Fibroblast of skin of left biceps (primary cell): ENCODE data around the gene PLEKHA6.

Experiments
- DNase-seq, 2 experiments: peaks; one replicate each; pipeline ENCODE4 v3.0.0-alpha.2; 2013; ENCODE audit warnings: low read depth in 2 of 2

Gene PLEKHA6

DNA sequence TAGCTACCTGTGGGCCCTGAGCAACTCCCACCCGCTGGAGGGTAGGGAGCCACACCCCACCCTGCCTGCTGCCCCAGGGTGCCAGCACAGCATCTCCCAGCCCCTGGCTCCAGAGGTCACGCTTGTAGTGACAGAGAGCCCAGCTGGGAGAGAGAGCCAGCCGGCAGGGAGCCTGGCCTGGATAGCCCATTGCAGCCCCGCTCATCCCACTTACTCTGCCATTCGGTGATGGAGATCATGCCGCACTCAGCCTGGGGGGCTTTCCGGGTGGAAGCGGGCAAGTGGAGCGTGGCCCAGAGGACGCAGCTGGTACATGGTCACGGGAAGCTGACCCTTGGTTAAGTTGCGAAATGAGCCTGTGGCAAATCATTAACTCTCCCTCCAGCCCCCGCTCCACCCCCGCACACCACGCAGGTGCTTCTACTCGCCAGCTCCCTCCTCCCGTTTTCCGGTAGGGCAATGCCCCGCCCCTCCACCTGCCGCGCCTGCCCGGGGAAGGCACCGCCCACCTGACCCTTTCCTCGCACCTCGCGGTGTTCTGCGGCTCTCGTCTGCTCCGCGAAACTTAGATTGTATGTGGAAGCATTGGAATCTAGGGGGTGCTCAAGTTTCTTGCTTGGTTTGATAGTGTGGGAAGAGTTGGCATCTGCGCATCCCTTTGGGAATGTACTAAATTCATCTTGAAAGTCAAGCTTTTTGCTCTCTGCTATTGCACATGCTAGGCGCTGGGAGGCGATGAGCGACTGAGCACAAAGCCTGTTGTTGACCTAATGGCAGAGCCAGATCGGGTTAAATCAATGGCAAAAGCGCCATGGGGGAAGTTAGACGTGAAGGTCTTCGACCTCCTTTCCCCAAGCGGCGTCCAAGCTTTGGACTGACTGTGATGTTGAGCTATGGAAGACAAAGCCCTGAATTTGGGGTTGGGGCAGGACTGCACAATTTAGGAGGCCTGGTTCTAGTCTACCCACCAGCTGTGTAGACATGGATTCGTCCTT, 145.8 kb downstream of the PLEKHA6 start, which contains the start of gene GOLT1A:
GOLT1A (minus strand) TSS at position 321 of the 995 bp plus-strand sequence; CDS start at position 239, 82 bp downstream.
- DNase-seq, result peak; percentile 54 to 59

DNA sequence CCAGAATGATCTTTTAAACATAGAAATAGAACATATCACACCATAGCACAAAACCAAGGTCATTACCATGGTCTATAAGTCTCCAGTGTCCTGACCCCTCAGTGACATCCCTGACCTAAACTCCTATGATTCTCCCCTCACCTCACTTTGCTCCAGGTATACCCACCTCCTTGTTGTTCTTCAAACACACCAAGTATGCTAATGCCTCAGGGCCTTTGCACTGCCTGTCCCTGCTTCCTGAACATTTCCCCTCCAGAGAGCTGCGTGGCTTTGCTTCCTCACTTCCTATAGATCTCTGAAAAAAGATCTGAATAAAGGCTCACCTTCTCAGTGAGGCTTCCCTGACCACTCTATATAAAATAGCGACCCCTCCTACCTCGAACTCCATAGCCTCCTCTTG, 147.0 kb downstream of the PLEKHA6 start:
- DNase-seq, result no peak

DNA sequence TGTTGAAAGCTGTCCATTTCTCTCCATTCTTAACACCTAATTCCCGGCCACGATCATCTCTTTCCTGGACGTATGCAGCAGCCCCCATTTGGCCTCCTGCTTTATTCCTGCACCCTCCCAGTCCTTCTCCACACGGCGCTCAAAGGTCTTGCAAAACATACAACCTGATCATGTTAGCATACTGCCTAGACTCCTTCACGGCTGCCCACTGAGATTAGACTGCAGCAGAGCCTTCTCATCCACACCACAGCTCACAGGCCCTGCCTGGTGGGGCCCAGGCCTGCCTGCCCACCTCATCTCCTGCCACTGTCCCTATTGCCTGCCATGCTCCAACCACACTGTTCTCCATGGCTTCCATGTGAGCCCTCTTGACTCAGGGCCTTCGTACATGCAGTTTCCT, 148.7 kb downstream of the PLEKHA6 start:
- DNase-seq, result no peak

DNA sequence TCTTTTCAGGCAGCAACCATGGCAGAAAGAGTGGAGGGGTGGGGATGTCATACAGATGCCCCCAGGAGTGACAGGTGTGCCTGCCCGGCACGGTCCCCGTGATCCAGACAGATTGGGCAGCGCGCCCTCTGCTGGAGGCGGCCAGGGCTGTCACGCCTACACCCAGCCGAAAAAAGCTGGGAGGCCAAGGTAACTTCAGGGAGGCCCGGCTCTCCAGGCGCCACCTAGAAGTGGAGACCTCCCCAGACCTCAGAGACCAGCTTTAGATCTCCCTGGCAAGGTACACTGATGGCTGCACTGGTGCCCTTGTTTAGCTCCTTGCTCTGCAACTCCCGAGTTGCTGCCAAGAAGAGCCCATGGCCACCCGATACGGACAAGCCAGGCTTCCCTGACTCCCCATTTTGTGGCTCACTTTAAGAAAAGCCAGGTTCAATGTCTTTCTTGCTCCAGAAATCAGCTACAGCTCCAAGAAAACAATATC, 152.6 kb downstream of the PLEKHA6 start:
- DNase-seq, result no peak

DNA sequence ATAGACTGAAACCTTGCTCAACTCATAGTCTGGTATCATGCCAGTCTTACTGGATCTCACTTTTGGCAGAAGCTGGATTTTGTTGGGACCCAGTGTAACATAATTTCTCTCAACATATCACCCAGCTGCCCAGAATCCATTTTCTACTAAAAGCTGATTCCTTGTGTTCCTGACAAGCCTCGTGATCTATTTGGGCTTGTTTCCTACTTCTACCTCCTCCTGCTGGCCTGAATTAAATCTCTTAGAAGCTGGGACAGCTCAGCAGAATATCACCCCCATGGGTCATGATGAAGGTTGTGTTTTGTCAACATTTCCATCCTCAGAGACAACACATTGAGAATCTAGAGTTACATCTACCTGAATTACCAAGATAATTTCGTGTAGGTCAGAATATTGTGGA, 153.6 kb downstream of the PLEKHA6 start:
- DNase-seq, result no peak

DNA sequence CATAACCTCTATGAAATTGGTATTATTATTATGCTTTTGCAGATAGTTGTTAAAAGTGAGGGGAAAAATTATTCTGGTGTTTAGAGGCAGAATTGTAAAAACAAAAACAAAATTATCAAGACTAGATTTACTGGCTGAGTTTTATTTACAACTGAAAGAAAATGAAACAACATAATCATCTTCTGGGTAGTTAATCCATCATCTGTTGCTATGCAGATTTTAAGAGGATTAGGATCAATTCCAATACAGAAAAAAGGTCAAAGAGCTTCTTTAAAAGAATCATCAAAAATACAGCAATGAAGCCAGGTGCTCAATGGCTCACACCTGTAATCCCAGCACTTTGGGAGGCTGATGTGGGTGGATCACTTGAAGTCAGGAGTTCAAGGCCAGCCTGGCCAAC, 154.2 kb downstream of the PLEKHA6 start:
- no peak for DNase-seq

DNA sequence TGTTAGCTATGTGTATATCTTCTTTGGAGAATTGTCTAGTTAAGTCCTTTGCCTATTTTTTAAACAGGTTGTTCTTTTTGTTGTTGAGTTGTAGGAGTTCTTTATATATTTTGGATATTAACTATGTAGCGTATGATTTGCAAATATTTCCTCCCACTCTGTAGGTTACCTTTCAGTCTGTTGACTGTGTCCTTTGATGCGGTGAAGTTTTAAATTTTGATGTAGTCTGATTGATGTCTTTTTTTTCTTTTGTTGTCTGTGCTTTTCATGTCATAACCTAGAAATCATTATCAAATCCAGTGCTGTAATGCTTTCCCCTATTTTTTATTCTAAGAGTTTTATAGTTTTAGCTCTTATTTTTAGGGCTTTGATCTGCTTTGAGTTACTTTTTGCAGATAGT, 154.8 kb downstream of the PLEKHA6 start:
- no peak for DNase-seq

DNA sequence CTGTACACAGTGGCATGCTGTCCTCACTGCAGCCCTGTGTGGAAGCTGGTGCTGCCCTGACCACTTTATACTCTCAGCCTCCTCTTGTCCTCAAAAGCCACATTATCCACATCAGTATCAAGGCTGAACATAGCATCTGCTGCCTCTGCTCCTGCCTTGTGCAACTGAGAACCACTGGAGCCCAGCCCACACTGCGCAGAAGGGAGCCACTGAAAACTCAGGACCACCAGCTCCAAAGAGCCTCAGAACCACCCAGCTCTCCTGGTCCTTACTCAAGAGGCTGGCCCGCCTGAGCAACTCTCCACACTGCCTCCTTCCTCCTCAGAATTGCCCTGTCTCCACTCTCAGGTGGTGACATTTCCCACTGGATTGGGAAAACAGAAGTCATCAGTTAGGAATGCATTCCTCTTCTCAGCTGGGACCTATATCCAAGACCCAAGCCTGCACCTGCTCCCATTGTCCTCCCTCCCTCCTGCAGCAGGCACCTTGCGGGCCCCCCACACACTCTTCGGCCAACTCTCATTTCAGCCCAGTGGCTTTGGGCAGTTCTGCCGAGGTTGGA, 156.4 kb downstream of the PLEKHA6 start:
- no peak for DNase-seq

DNA sequence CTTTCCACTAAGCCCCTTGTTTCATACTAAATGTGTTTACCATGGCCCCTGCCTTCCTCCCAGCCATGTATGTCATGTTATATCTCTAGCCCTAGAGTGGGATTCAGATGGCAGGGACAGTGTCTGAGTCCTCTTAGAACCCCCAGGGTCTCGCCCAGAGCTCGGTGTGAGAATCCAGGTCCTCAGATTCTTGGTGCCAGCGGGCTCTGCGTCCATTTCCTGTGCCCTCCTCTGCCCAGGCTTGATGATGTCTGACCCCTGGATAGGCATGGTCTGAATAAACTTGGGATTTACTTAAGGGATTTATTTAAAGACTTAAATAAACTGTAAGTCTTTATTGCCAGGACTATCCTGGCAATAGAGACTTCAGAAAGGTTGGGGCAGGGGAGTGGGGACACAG, 157.2 kb downstream of the PLEKHA6 start:
- no peak for DNase-seq

DNA sequence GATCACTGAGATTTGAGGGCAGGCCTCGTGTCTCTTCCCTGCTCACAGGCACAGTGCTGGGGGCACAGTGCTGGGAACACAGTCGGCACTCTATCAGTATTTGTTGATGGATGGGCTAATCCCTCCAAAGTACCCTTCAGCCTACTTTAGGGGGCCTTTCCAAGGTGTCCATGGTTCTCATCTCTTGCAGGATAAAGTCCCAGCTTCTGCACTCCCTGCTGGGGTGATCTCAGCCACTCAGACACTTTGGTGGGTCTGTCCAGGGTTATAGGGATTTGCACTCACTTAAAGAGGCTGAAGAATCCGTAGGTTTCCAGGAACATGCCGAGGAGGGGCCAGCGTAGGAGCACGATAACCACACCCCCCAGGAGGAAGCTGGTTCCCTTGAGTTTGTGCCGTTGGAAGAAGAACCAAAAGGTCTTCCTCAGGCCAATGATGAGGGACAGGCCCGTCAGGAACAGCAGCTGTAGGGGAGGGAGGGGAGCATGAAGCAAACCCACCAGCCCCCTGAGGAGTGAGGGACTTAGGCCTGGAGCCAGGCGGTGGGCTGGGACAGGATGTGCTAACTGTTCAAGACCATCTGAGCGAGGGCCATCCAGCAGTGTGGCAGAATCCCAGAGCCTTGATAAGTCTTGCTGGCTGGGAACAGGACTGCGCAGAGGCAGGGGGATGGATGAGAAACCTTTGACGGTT, 158.2 kb downstream of the PLEKHA6 start:
- no peak for DNase-seq

DNA sequence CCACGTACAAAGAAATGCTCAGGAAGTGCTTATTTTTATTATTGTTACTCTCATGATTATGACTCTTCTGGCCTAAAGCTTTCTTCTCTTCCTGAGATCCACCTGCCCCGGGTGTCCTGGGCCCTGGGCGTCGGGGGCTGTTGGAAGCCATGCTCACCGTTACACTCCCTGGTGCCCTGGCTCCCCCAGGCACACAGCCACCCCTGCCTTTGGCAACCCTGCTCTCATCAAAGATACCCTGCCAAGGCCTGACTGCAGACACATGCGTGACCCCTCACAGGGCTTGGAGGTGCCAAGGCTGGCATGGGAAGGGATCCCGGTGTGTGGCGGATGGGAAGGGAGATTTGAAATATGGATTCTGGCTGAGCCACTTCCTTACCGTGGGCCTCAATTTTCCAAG, 160.2 kb downstream of the PLEKHA6 start:
- DNase-seq, result no peak

DNA sequence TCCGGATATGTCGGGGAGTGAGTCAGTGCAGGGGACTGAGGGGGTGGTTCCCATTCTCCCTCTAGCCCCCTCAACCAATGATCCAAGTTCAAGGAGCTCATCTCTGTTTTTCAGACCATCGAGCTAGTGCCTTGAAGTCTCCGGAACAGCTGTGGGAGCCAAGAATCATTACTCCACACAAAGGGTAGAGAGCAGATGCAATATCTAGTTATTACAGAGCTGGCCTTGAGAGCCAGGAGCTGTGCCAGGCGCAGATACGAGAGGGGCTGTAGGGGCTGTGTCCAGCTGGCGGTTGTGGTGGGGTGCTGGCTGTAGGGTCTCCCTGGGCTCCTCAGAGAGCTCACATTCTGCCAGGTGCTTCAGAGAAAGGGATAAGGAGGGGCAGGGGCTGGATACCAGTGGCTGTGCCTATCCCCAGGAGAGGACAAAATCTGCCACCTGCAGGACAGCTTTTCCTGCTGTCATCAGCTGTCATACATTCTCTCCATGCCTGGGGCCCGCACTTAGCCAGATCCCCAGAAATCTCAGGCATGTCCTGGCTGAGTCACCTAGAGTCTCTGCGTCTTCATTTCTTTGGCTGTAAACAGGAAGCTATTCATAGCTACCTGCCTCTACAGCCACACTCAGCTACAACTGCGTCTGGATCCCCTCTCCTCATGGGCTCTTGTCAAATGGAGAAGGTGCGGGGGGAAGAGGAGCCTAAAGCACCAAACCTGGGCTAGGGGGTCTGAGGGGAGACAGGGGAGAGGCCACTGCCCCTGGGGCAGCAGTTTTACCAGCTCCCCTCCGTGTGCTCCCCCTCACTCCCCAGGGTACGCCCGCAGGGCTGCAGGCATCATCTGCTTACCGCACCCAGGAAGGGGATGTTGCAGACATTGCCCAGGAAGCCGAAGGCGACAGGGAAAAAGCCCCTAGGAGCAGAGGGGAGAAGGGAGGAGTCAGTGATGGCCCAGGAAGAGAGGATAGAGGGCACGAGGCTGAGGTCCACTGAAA, 161.1 kb downstream of the PLEKHA6 start:
- no peak for DNase-seq

DNA sequence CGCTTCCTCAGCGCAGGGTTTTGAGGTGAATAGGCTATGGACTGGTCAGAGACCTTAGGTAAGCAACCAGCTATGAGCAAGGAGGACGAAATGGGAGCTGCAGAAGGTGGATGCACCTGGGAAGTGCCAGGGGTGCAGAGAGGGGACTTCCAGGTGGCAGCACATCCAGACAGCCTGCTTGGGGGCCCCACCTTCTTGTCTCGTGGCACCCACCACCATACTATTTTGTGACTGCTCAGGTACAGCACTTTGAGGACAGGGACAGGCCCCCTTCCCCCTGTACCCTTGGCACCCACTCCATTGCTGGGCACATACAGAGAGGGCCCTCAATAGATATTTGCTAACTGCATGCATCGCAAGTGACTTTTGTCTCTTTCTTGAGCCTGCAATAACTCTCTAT, 162.7 kb downstream of the PLEKHA6 start:
- DNase-seq, result no peak

DNA sequence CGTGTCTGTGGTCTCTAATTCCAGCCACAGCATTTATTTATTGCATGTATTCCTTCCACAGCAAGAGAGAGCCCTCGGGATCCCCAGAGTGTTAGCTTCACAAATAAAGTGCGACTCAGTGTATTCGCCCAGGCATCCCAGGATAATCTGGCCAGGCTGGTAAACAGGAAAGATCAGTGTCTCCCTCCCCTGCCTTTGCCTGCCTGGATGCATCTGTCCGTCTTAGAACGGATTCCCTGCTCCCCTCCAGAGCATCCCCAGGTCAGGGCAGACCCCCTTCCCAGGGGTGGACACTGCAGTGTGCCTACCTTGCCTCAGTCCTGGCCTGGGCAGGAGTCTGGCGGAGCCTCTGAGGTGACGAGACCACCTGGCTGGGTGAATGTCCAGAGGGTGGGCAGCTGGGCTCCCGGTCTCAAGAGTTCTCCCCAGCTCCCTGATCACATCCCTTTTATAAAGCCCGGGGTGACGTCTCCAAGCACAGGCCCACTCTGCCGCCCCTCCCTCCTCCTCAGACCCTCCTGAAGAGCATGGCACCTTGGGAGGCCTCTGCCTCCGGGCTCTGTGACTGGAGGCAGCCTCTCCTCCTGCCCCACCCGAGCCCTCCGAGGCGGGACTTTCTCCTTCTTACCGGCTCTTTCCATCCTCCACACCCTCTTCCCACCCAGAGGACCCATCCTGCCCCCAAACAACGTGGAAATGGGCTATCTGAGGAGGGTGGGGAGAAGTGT, 163.5 kb downstream of the PLEKHA6 start, which contains the start of gene KISS1:
KISS1 (minus strand) TSS at position 424 of the 728 bp plus-strand sequence. CDS start 3,615 bp downstream, outside the sequence.
- no peak for DNase-seq

DNA sequence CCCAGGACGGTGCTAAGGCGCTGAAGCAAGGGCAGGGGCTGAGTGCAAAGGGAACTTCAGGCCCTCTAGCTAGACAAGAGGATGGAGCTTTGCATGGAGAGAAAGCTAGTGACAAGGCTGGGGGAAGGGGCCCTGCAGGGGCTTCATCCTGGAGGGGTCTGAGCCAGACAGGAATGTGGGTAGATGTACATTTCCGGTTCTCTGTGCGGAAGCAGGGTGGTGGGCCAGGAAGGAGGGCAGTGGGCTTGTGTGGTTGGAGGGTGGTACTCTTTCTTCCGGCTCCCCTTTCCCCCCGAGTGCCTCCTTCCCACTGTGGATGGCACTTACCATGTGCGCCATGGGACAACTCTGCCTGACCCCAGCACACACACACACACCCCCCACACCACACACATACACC, 165.0 kb downstream of the PLEKHA6 start:
- no peak for DNase-seq

DNA sequence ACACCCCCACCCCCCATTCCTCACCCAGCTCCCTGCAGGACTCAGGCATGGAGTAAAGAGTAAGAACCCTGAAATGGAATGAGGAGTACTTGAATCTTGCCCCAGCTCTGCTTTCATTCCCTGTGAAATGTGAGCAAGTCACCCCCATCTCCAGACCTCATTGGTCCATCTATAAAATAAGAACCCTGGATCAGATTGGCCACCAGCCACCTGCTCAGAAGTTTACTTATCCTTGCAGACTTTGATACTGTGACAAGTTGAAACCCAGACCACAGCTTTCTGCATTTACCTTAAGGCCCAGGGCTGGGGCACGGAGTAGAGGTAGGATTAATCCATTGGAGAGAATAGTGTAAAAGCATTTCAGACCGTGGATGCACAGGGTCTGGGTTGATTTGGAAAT, 165.6 kb downstream of the PLEKHA6 start:
- DNase-seq, result no peak

DNA sequence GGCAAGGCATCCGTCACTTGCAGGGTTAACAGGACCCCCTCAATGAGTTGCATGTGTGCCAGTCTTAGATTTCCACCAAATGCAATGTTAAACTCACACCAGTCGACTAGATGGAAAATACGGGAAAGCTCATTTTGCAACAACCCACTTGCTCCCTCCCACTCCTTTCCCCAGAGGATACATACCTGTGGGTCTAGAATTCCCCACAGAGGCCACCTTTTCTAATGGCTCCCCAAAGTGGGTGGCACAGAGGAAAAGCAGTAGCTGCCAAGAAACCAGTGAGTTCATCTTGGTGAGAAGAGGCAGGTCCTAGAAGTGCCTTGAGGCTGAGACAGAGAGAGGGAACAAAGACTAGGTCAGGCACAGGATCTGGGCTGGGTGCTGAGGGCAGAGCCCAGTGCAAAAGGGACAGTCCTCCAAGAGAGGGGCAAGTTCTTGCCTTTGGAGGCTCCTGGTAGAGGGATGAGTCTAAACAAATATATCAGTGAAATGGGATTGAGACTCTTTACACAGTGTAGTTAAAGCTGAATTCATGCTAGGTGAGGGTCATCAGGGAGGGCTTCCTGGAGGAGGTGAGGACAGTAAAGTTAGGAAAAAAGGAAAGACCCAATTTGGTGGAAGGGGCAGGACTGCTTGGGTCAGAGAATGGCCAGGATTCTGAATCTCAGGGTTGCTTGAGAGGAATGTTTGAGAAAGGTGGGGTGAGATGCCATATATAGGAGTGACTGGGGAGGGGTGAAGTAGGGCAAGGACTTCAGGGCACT, 167.0 kb downstream of the PLEKHA6 start:
- DNase-seq, result no peak

DNA sequence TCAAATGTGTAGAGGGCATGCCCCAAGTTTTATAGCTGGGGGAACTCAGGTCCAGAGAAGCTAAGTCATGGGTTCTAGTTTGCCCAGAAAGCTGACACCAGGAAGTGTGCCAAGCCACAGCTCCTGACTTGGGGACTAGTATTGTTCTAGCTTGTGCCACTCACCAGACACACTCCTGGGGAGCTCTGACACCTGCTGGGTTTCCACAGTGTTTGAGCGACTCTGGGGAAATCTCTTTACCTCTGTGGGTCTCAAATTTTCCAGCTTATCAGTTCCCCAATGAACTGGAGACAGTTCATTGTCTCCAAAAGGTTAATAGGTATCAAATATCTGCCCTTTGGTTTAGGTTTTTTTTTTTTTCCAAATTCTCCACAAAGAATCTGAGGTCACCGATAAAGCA, 167.7 kb downstream of the PLEKHA6 start:
- no peak for DNase-seq

DNA sequence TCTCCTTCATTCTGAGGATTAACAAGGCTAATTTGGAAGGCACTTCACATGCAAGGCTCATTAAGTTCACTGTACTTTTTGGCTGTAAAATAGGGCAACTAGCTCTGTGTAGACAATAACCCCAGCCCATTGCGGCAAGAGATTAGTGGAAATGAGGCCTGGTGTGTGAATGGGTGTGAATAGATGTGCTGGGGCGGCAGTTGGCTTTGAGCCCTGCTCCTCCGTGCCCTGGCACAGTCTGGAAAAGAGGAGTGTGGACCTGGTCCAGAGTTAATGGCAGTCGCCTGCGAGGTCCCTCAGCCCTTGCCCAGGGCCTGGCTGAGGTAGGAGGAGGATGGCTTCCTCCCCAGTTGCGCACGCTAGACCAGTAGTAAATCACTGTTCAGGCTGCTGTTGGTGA, 168.3 kb downstream of the PLEKHA6 start:
- no peak for DNase-seq
